HG03342 (cell line): ENCODE measurements around the gene CLEC4G.

Experiments
- ATAC-seq: cut with Tn5 transposase; IDR thresholded peaks from one replicate; pipeline ENCODE4 v1.9.1; 2021; ENCODE audit warnings: mild to moderate bottlenecking, moderate library complexity; ENCODE audit not compliant: unreplicated experiment

The CLEC4G gene

DNA sequence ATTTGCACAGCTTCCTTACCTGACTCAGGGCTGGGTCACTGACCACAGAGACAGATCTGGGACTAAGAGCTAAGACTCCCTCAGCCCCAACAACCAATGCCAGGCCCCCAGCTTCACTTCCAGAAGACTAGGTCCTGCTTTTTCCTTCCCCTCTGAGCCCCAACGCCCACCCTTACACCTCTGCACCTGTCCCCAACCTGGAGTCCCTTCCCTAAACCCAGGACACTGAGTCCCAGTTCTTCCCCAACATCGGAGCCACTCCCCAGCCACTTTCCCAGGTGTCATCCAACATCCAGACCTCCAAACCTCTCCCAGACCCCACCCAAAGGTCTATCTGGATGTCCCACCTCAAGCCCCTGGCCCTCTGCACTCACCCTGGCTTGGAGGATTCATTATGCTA lies 32.9 kb downstream of the CLEC4G start:
- no peak for ATAC-seq

DNA sequence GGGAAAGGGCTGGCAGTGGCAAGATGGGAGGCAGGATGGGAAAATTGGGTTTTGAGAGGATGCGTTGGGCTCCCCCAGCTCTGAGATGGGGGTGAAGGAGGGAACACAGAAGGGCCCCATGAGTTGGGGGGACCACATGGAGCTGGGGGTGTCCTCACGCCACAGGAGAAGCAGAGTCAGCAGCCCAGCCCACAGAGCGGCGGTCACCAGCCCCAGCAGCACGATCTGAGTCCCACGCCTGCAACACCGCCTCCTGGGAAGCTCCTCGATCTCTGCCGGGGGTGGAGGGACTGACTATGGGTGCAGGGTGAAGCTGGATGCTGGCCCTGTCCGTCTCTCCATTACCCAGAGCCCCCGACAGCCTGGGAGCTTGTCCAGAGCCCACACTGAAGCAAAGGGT lies 33.3 kb downstream of the CLEC4G start:
- no peak for ATAC-seq

DNA sequence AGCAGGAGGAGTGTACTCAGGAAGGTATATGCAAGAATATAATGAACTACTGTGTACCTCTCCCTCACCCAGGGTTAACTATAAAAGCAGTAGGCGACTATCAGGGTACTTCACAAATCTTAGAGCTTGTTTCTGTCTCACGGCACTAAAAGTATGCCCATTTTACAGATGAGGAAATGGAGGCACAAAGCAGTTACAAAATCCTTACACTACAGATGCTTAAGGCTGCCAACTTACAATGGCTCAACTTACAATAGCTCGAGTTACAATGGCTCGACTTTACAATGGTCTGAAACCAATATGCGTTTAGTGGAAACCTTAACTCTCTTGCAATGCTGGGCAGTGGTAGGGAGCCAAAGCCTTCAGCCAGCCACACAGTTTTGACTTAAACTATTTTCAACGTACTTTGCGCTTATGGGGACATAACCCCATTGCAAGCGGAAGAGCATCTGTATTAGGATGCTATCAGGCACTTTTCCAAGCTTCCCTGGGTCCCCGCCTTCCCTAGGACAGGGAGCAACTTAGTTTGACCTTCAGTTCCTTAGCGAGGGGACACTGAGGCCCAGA lies 34.1 kb downstream of the CLEC4G start:
- ATAC-seq, result no peak

DNA sequence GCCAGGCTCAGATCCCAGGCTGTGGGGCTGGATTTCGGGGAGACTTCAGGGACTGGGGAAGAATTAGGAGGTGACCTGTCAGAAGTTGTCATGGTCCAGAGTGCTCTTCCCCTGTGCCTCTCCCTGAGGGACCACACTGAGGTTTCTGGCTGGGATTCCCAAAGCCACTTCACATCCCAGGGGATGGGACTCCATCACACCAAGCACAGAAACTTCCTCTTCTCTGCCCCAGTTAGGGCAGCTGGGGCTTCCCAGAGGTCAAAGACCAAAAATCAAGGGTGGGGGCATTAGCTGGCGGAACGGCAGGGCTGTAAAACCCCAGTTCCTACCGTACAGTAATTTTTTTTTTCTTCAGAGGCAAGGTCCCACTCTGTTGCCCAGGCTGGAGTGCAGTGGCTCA lies 37.4 kb downstream of the CLEC4G start:
- ATAC-seq, result no peak

DNA sequence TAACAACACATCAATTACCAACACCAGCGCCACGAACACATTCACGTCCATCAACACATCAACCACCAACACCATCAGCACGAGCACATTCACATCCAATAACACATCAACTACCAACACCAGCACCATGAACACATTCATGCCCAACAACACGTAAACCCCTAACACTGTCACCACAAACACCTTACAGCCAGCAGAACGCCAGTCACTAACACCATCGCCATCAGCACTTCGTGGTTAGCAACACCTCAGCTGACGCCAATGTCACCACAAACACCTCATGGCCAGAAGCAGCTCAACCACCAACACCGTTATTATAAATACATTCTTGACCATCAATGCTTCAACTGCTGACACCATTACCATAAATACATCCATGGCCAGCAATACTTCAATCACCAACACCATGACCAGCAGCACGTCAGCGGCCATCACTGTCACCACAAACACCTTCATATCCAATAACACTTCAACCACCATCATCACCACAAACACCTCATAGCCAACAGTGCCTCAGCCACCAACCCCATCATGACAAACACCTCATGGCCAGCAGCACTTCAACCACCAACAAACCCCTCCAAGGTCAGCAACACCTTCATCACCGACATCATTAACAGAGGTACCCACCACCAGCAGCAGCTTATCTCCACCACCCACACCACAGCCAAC lies 39.4 kb downstream of the CLEC4G start:
- ATAC-seq, result no peak

DNA sequence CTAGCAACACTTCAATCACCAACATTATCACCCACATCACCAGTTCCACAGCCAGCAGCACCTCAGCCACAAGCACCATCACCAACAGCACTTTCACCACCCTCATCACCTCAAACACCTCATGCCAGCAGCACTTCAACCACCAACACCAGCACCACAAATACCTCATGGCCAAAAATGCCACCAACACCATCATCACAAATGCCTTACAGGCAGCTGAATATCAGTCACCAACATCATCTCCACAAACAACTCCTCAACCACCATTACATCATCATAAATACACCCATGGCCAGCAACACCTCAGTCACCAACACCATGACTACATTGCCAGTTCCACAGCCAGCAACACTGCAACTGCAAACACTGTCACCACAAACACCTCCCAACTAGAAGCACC lies 40.4 kb downstream of the CLEC4G start:
- no peak for ATAC-seq

DNA sequence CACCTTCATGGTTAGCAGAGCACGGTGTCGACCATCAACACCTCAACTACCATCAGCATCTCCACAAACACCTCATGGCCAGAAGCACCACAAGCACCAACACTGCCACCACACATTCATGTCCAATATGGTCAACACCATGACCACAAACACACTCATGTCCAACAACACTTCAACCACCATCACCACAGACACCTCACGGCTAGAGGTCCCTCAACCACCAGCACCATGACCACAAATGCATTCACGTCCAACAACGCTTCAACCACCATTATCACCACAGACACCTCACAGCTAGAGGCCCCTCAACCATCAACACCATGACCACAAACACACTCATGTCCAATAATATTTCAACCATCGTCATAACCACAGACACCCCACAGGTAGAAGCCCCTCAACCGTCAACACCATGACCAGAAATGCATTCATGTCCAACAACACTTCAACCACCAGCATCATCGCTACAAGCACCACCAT lies 41.1 kb downstream of the CLEC4G start:
- no peak for ATAC-seq

DNA sequence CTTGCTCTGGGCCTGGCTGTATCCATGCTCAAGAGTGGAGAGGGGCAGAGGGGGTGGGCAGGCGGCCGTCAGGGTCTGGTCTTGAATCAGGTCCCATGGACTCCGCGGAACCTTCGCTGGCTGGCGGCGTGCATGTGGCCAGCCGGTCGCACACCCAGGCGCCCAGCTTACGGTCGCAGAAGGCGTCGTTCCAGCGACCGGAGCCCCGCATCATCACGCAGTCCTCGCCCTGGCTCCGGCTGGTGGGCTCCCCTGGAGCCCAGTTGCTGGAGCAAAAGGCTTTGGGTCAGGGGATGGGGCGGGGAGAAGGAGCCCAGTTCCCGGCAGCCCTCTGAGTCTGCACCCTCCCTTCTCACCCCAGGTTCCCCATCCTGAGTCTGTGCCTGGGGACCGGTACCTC lies 42.7 kb downstream of the CLEC4G start:
- ATAC-seq, result no peak

DNA sequence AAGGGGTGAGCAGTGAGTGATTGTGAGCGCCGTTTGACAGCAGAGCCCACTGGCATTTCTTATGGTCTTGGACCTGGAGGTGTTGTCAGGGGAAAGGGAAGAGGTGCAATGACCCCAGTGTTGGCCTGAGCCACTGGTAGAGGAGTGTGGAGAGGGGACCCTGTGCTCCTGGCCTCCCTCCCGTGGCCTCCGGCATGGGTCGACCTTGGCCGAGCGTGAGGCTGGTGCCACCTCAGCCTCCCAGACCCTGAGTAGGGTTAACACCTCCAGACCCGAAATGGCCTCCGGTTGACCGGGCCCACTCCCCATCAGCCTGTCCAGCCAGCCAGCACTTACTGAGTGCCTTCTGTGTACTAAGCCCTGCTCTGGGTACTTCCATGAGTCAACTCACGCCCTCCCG lies 44.7 kb downstream of the CLEC4G start:
- ATAC-seq, result no peak

DNA sequence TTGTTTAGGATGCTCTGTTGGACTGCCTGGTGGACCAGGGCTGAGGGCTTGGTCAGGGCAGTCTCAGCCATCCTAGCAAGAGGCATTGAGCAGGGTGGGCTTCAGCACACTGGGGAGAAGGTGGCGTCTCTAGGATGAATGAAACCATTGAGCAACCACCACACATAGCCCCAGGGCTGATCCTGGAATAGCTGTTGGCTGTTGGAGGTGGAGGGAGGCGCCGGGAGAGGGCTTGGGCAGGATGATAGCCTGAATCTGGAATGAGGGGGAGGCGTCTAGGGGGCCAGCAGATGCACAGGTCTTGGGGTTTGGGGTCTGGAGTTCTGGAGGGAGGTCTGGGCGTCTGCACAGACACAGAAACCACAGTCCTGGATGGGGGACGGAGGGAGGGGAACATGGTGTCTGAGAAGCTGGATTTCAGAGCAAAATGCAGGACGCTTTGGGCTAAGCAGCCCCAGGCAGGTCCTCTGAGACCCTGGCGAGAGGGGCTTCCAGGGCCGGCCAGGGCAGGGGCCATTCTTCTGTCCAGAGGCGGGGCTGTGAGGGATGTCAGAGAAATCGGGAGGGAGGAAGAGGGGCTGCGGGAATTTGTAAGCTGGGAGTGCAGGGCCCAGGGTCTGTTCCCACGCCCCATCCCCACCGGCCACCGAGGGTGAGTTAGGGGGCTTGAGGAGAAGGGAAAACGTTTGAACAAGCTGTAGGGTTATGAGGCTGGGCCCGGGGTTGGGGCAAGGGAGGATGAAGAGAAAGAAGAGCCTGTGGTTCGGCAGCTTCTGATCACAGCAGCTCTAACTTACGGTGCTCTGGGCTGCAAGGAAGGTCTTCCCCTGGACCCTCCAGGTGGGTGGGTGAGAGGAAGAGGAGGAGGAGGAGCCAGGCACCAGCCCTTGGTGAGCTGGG lies 46.1 kb downstream of the CLEC4G start:
- no peak for ATAC-seq

DNA sequence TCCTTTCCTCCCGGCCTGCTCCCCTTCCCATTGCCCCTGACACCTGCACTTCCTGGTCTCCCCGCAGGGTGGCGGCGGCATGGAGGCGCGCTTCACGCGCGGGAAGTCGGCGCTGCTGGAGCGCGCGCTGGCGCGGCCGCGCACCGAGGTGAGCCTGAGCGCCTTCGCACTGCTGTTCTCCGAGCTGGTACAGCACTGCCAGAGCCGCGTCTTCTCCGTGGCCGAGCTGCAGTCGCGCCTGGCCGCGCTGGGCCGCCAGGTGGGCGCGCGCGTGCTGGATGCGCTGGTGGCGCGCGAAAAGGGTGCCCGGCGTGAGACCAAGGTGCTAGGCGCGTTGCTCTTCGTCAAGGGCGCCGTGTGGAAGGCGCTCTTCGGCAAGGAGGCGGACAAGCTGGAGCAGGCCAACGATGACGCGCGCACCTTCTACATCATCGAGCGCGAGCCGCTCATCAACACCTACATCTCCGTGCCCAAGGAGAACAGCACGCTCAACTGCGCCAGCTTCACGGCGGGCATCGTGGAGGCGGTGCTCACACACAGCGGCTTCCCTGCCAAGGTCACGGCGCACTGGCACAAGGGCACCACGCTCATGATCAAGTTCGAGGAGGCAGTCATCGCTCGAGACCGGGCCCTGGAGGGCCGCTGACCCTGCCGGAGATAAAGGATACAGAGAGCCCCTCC lies 49.6 kb downstream of the CLEC4G start:
- ATAC-seq, result no peak

DNA sequence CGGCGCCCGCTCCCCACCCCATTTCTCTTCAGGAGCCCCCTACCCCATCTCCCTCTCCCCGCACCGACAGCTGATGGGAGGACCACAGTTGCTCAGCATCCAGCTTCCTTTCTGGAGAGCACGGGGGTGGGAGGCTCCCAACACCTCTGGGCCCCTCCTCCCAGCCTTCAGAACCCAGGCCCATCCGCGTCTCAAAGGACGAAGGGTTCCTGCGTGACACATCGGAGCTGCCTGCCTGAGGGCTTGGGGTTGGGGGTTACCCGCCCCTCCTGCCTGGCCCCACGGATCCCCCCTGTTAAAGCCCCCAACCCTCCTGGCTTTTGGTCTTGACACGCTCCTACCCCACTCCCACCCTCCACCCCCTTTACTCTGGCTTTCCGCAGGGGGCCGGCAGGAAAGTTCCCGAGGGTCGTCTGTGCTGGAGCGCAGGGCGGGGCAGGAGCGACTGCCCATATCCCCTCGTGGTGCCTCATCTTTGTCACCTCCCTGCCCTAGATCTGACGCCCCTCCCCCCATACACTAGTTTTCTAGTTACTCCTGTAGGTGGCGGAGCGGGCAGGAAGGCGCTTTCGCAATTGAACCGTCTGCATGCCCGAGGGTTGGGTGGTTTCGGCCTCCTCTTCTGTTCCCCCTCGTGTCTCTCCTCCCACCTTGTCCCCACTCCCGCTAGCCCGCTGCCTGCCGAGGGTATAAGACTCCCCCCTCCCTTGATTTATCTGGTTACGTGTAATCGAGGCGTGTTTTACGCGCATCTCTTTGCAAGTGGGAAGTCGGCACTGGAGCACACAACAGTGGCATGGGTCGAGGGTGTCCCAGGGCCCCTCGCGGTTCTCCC lies 50.4 kb downstream of the CLEC4G start:
- no peak for ATAC-seq

DNA sequence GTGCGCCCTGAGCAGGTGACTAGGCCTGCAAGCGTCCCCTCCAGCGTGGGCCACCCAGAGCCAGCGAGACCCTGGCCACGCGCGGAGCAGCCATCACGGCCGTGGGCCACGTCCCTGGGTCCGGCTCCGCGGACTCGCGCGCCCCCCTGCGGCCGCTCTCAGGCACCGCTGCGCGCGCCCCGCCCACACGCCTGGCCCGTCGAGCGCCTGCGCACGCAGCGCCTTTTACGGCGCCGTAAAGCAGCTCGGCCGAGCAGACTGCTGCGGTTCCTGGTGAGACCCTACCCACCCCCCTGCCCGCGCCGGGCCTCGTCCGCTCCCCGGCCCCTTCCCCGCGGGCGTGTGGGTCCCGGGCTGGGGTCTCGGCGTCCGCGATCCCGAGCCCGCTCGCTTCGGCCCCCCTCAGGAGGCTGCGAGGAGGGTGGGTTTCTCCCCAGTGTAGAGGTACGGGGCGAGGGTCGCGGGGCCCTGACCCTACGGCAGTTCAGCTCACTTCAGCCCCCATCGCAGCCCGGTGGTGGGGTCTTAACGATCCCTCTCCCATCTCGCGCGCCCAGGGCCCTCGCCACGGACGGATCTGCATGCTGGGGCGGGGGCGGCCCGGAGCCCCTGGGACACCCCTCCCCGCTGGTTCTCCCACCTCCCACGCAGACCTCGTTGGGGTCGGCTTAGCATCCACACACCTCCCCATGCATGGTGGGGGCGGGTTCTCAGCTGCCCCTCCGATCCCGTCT lies 51.1 kb downstream of the CLEC4G start, which contains the start of gene TRAPPC5:
Gene TRAPPC5, plus strand, starts transcription at position 228 of the 734 bp plus-strand sequence. CDS start 1,421 bp downstream, outside the sequence.
- peak; percentile 47 for ATAC-seq

DNA sequence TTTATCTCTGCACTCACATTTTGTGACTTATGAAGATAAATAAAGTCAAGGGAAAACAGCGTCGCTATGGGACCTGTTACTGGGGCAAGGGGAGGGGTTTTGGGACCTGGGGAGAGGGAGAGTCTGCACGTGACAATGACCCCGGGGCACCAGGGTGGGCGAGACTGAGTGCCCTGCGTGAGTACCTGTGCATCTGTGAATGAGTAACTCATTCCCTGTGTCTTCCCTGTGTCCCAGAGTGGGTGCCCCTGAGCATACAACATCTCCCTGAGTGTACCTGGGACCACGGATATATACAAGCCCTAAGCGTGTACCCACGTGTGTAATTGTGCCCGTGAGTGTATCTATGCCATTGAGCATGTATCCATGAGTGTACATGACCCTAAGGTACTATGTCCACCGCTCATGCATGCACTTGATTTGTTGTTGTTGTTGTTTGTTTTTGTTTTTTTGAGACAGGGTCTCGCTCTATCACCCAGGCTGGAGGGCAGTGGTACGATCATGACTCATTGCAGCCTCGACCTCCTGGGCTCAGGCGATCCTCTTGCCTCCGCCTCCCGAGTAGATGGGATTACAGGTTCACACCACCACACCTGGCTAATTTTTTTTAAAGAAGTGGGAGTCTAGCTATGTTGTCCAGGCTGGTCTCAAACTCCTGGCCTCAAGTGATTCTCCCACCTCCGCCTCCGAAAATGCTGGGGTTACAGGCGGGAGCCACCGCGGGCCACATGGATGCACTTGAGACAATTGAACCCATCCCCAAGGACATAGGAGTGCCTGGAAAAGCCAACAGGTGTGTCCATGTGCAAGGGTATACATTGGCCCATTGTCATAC lies 51.9 kb downstream of the CLEC4G start:
- ATAC-seq, result no peak

DNA sequence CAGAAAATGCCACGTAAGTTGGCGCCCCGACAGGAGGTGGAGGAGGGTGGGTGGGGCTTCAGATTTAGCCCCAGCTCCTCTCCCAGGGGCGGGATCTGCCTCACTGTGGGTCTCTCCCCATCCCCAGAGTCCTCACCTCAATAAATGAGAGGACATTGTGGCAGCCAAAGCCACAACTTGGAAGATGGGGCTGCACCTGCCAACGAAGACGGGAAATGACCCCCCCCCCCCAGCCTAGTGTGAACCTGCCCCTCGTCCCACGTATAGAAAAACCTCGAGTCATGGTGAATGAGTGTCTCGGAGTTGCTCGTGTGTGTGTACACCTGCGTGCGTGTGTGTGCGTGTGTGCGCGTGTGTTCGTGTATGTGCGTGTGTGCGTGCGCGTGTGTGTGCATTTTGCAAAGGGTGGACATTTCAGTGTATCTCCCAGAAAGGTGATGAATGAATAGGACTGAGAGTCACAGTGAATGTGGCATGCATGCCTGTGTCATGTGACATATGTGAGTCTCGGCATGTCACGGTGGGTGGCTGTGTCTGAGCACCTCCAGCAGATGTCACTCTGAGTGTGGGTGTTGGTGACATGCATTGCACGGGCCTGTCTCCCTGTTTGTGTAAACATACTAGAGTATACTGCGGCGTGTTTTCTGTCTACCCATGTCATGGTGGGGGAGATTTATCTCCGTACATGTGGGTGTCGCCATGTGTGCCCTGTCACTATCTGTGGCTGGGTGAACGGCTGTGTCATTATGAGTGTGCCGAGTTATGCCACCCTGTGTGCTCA lies 52.7 kb downstream of the CLEC4G start:
- no peak for ATAC-seq
